ENCODE data around the gene PEX12. TPM values are rescaled to one million over a fixed set of nuclear protein-coding genes. Genes with fewer than 3 reads are reported as not detected.
"Not testable (repeated sequence)": the region's sequence is repeated elsewhere in the genome, so short reads cannot be mapped to it uniquely, and the experiment has no call there.

Gene PEX12
- total and polyA plus RNA-seq, 12 donors = 2.6 to 11.2 (median 8.3) TPM

DNA sequence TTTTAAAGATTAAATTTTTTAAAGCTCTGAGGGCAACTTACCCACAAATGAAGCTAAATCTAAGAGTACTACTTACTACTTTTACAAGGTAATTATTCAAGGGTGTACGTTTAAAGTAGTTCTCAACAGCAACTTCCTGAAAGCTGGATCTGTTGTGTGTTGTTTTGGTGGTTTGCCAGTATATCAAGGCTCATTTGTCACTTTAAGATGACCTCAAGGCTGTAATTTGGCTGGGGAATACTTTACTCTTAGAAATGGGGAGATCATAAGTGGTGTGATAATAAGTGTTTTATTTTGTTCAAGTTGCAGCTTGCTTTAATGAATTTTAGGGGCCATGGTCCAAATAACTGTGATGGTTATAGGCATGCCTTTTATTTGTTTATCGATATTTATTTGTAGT lies 39.1 kb upstream of the PEX12 start:
- no peaks in the 10 kb centered on the region for H3K27me3 ChIP-seq
- intact Hi-C loops (cut with DNase I) = no loop called here
- H3K36me3 ChIP-seq = peaks cover 0 to 78% (median 6%) of the 10 kb centered on the region in 9 donors
- TF ChIP-seq, protein P1, sequence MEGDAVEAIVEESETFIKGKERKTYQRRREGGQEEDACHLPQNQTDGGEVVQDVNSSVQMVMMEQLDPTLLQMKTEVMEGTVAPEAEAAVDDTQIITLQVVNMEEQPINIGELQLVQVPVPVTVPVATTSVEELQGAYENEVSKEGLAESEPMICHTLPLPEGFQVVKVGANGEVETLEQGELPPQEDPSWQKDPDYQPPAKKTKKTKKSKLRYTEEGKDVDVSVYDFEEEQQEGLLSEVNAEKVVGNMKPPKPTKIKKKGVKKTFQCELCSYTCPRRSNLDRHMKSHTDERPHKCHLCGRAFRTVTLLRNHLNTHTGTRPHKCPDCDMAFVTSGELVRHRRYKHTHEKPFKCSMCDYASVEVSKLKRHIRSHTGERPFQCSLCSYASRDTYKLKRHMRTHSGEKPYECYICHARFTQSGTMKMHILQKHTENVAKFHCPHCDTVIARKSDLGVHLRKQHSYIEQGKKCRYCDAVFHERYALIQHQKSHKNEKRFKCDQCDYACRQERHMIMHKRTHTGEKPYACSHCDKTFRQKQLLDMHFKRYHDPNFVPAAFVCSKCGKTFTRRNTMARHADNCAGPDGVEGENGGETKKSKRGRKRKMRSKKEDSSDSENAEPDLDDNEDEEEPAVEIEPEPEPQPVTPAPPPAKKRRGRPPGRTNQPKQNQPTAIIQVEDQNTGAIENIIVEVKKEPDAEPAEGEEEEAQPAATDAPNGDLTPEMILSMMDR (IDR thresholded peaks at IDR 0.05) = no peak
- ATAC-seq (peak in 3 of 8 donors; percentile 17 to 48 (median 46)), DNase-seq (no peak)
- H3K4me1 ChIP-seq = peaks cover 0 to 41% (median 24%) of the 10 kb centered on the region in 9 donors
- peak overlapping the region in 6 of 10 donors; percentile 6 to 62 (median 42) for H3K27ac ChIP-seq
- H3K4me3 ChIP-seq = no peak overlapping the region
- WGBS, 2 donors = 51 to 55% methylated on average over 2 of the region's 2 CpGs
- no peaks in the 10 kb centered on the region for H3K9me3 ChIP-seq

- WGBS, 2 donors = 92 to 94% methylated on average over 7 of the region's 7 CpGs
- Histone ChIP-seq H3K9me3 (no peaks in the 10 kb centered on the region), H3K36me3 (peaks cover 0 to 81% (median 8%) of the 10 kb centered on the region in 9 donors), H3K27ac (peak overlapping the region in 5 of 10 donors; percentile 17 to 62 (median 45)), H3K4me3 (no peak overlapping the region), H3K27me3 (no peaks in the 10 kb centered on the region), H3K4me1 (peaks cover 0 to 36% (median 20%) of the 10 kb centered on the region in 9 donors)
- DNase-seq (no peak), ATAC-seq (no peak)
- TF ChIP-seq, protein P1 (IDR thresholded peaks at IDR 0.05) = no peak
- intact Hi-C loops (cut with DNase I) = no loop called here
Observed at GRCh38 chr17:35616536-35616935, 38.2 kb upstream of the PEX12 start.

DNA sequence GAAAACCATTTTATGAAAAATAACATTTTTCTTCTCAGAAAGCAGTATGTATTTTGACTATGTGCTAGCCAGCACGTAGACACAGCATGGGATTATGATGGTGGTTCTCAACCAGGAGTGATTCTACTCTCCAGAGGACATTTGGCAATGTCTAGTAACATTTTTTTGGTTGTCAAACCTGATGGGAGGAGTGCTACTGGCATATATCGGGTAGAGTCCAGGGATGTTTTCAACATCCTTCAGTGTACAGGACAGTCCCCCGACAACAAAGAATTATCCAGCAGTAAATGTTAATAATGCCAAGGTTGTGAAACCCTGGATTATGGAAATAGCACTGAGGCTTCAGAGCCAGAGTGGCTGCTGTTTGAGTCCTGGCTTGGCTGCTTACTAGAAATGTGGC lies 36.4 kb upstream of the PEX12 start:
- no peak overlapping the region for H3K4me3 ChIP-seq
- peaks cover 0 to 34% (median 18%) of the 10 kb centered on the region in 9 donors for H3K4me1 ChIP-seq
- ATAC-seq = peak in 2 of 8 donors; percentile 35 to 57
- peak overlapping the region in 3 of 10 donors; percentile 0 to 46 (median 10) for H3K27ac ChIP-seq
- TF ChIP-seq, protein P1 (IDR thresholded peaks at IDR 0.05) = no peak
- H3K36me3 ChIP-seq = peaks cover 0 to 87% (median 21%) of the 10 kb centered on the region in 9 donors
- no peaks in the 10 kb centered on the region for H3K27me3 ChIP-seq
- 56 to 60% methylated on average over 3 of the region's 3 CpGs for WGBS, 2 donors
- no peaks in the 10 kb centered on the region for H3K9me3 ChIP-seq
- no peak for DNase-seq
- intact Hi-C loops (cut with DNase I) = loop anchor here in 6 of 10 donors (5.0 kb wide), 1 partner anchor 132 kb away; no protein-coding TSS in a partner anchor

DNA sequence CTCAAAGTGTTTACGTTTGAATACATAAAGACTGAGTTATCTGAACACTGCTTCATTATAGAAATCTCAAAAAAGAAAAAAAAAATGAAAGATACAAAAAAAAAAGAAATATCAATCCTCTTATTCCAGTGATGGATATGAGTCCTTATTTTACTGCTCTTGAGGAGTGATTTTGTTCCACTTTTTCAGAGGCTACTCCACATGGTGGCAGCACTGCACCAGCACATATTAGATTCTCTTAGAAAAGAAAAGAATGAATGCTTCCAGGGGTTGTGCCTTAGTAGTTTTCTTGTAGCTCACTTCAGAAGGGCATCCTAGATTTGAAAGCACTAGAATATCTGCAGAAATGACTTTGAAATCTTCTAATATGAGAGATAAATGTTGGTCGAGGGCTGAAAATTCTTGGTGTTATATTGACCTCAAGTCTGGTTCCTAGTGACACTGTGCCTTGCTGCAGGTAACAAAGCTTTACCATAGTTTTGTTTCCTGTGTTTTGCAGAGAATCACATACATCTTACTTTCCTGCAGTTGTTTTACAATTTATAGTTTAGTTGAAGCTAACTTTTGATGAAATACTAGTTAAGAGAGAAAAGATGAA lies 34.7 kb upstream of the PEX12 start:
- Histone ChIP-seq H3K4me3 (no peak overlapping the region), H3K36me3 (peaks cover 0 to 88% (median 38%) of the 10 kb centered on the region in 9 donors), H3K4me1 (peaks cover 0 to 27% (median 16%) of the 10 kb centered on the region in 9 donors), H3K9me3 (no peaks in the 10 kb centered on the region), H3K27ac (no peak overlapping the region), H3K27me3 (no peaks in the 10 kb centered on the region)
- intact Hi-C loops (cut with DNase I) = loop anchor here (2.0 to 5.0 kb wide), 3 partner anchors 134 to 136 kb away; no protein-coding TSS in a partner anchor
- TF ChIP-seq, protein P1 (IDR thresholded peaks at IDR 0.05) = peak; percentile 10 to 71 (median 55)
- ATAC-seq (peak in 1 of 8 donors; percentile 41), DNase-seq (peak; percentile 20)
- 83 to 84% methylated on average over 2 of the region's 2 CpGs for WGBS, 2 donors

GRCh38 chr17:35610746-35611145 lies 32.4 kb upstream of the PEX12 start:
- Histone ChIP-seq H3K36me3 (peaks cover 0 to 98% (median 57%) of the 10 kb centered on the region in 9 donors), H3K4me1 (peaks cover 0 to 11% (median 7%) of the 10 kb centered on the region in 9 donors)
- H3K27ac ChIP-seq, ATAC-seq, H3K27me3 ChIP-seq, H3K9me3 ChIP-seq, H3K4me3 ChIP-seq, DNase-seq: not testable (repeated sequence)
- intact Hi-C loops (cut with DNase I) = loop anchor here in 6 of 10 donors (5.0 kb wide), 1 partner anchor 137 kb away; no protein-coding TSS in a partner anchor
- 70 to 78% methylated on average over 12 of the region's 12 CpGs for WGBS, 2 donors
